Neural progenitor cell (in vitro differentiated cells): ENCODE results near the gene MOAP1. TPM values are rescaled to one million over a fixed set of nuclear protein-coding genes. Genes with fewer than 3 reads are reported as not detected.
A peak's percentile ranks its signal among the peaks of the same experiment; 100 is the strongest.
"Not testable (repeated sequence)": the region's sequence is repeated elsewhere in the genome, so short reads cannot be mapped to it uniquely, and the experiment has no call there.

Experiments
- DNase-seq: peaks from one replicate; pipeline ENCODE4 v3.0.0-alpha.2; 2016; ENCODE audit warnings: low spot score
- H2AFZ ChIP-seq: fragments of 200-600 bp; sonication (generic); replicated peaks from 2 replicates; pipeline ENCODE4 v1.6.1; 2016; ENCODE audit warnings: antibody characterized with exemption
- H3F3A ChIP-seq: fragments of 200-600 bp; sonication (generic); 2 replicates; pipeline ENCODE4 v1.6.1; 2016; ENCODE audit warnings: antibody characterized with exemption, low read depth
- H3K27ac ChIP-seq: fragments of 200-600 bp; sonication (generic); 2 replicates; pipeline ENCODE4 v1.5.1; 2016; ENCODE audit warnings: mild to moderate bottlenecking
- H3K27me3 ChIP-seq: fragments of 200-600 bp; sonication (generic); 2 replicates; pipeline ENCODE4 v1.6.1; 2016; ENCODE audit warnings: mild to moderate bottlenecking, moderate library complexity
- H3K36me3 ChIP-seq: fragments of 200-600 bp; sonication (generic); 2 replicates; pipeline ENCODE4 v1.5.1; 2016
- H3K4me1 ChIP-seq: fragments of 200-600 bp; sonication (generic); 2 replicates; pipeline ENCODE4 v1.6.1; 2016; ENCODE audit warnings: mixed run types
- H3K4me2 ChIP-seq: fragments of 200-600 bp; sonication (generic); 2 replicates; pipeline ENCODE4 v1.6.1; 2016
- H3K4me3 ChIP-seq: fragments of 200-600 bp; sonication (generic); 2 replicates; pipeline ENCODE4 v1.5.1; 2016
- H3K79me2 ChIP-seq: fragments of 200-600 bp; sonication (generic); 2 replicates; pipeline ENCODE4 v1.6.1; 2016; ENCODE audit warnings: low read depth
- H3K9ac ChIP-seq: fragments of 200-600 bp; sonication (generic); 2 replicates; pipeline ENCODE4 v1.6.1; 2016
- H3K9me3 ChIP-seq: fragments of 200-600 bp; sonication (generic); 2 replicates; pipeline ENCODE4 v1.5.1; 2016; ENCODE audit warnings: low read depth
- H4K20me1 ChIP-seq: fragments of 200-600 bp; sonication (generic); 2 replicates; pipeline ENCODE4 v1.6.1; 2016; ENCODE audit warnings: low read depth
- H3K27ac Mint-ChIP-seq: 3 replicates; pipeline ENCODE4 v1.8.0; 2021; ENCODE audit warnings: mixed read lengths
- H3K27me3 Mint-ChIP-seq: 2 replicates; pipeline ENCODE4 v1.8.0; 2022; ENCODE audit warnings: low read depth, mild to moderate bottlenecking, inconsistent platforms, moderate library complexity, mixed read lengths; ENCODE audit not compliant: insufficient read depth
- H3K36me3 Mint-ChIP-seq: 3 replicates; pipeline ENCODE4 v1.8.0; 2021; ENCODE audit warnings: mixed read lengths
- H3K4me1 Mint-ChIP-seq: 3 replicates; pipeline ENCODE4 v1.8.0; 2021; ENCODE audit warnings: mixed read lengths
- H3K4me3 Mint-ChIP-seq: 3 replicates; pipeline ENCODE4 v1.8.0; 2021; ENCODE audit warnings: mild to moderate bottlenecking, moderate library complexity, mixed read lengths
- H3K9me3 Mint-ChIP-seq: 3 replicates; pipeline ENCODE4 v1.8.0; 2020; ENCODE audit warnings: mixed read lengths
- EZH2 ChIP-seq: fragments of 200-600 bp; sonication (generic); IDR thresholded peaks from 2 replicates; pipeline ENCODE4 v1.6.1; 2017; ENCODE audit warnings: antibody characterized with exemption, mild to moderate bottlenecking, moderate library complexity
- EZH2phosphoT487 ChIP-seq: fragments of 200-600 bp; sonication (generic); IDR thresholded peaks from 2 replicates; pipeline ENCODE4 v1.6.1; 2017; ENCODE audit warnings: antibody characterized with exemption
- total RNA-seq: library from RNA; depleted of rRNA; stranded (reverse); fragments of >200 nt; gene quantifications from 2 replicates; pipeline ENCODE4 v1.2.3, GENCODE V29; 2015; ENCODE audit warnings: low replicate concordance
- TF ChIP-seq, protein P1 (sequence below): fragments of 200-600 bp; sonication (generic); IDR thresholded peaks from 2 replicates; pipeline ENCODE4 v1.5.1; 2017; ENCODE audit warnings: antibody characterized with exemption, mild to moderate bottlenecking

MOAP1 gene
- total RNA-seq, 1 donor from 2014 or later = 34.6 TPM

DNA sequence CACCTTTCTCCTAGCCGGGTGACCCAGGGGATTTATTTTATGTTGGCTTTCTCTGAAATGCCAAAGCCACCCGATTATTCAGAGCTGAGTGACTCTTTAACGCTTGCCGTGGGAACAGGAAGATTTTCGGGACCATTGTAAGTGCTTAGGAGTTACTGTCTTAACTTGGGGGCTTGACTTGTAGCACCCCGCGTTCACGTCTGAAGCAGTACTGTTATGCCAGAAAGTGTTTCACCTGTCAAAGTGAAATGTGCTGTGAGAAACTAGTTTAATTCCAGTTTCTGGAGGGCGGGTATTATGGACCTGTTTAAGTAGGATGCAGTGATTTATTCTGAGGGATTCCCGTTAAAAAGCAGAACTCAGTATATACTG, 638 bp upstream of the MOAP1 start:
- Histone ChIP-seq H3K9me3 (no peaks in the 10 kb centered on the region), H3K79me2 (peaks cover 30% of the 10 kb centered on the region), H3F3A (peaks cover 22% of the 10 kb centered on the region), H4K20me1 (peaks cover 27% of the 10 kb centered on the region), H2AFZ (peak overlapping the region; percentile 86), H3K27me3 (no peaks in the 10 kb centered on the region), H3K4me2 (peak overlapping the region; percentile 80), H3K4me3 (peak overlapping the region; percentile 100), H3K27ac (peak overlapping the region; percentile 68), H3K4me1 (peaks cover 6% of the 10 kb centered on the region), H3K36me3 (peaks cover 11% of the 10 kb centered on the region), H3K9ac (peak overlapping the region; percentile 53)
- peak overlapping the region; percentile 19 for H3K27ac Mint-ChIP-seq
- H3K9me3 Mint-ChIP-seq = no peaks in the 10 kb centered on the region
- TF ChIP-seq, protein P1, sequence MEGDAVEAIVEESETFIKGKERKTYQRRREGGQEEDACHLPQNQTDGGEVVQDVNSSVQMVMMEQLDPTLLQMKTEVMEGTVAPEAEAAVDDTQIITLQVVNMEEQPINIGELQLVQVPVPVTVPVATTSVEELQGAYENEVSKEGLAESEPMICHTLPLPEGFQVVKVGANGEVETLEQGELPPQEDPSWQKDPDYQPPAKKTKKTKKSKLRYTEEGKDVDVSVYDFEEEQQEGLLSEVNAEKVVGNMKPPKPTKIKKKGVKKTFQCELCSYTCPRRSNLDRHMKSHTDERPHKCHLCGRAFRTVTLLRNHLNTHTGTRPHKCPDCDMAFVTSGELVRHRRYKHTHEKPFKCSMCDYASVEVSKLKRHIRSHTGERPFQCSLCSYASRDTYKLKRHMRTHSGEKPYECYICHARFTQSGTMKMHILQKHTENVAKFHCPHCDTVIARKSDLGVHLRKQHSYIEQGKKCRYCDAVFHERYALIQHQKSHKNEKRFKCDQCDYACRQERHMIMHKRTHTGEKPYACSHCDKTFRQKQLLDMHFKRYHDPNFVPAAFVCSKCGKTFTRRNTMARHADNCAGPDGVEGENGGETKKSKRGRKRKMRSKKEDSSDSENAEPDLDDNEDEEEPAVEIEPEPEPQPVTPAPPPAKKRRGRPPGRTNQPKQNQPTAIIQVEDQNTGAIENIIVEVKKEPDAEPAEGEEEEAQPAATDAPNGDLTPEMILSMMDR = no peak
- TF ChIP-seq EZH2 = no peak
- no peak for TF ChIP-seq EZH2phosphoT487
- H3K27me3 Mint-ChIP-seq = peaks cover 2% of the 10 kb centered on the region
- peaks cover 20% of the 10 kb centered on the region for H3K4me1 Mint-ChIP-seq
- H3K4me3 Mint-ChIP-seq = peak overlapping the region; percentile 94
- H3K36me3 Mint-ChIP-seq = peaks cover 5% of the 10 kb centered on the region
- no peak for DNase-seq

DNA sequence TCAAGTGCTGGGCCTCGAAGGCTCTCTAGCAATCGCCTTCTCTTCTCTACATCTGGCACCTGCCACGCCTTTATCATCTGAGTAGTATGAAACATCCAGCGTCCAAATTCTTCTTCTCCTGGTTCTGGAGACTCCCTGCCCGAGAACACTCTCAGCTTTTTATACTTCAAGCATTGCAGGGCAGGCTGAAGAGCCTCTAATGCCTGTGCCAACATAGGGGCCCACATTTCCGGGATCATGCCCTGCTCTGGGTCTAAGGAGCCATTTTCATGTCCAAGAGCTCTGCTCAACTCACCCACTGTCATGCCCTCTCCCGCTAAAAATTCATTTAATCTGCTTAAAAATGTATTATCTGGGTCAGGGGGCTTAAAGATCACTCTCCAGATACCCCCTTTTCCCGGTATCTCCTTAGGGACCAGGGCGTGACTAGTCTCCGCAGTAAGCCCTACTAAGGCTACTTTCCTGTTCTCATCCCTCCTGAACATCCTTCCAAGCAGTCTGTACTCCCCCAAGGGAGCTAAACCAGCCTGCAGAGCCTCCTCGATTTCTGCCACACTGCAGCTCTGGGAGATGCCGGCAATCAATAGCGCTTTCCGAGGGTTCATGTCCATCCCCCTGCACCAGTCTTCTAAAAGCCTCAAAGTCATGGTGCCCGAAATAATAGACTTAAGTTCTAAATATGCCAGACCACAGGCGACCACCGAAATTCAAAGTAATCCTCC, 940 bp downstream of the MOAP1 start:
- TF ChIP-seq, protein P1 = no peak
- TF ChIP-seq EZH2phosphoT487 (no peak), EZH2 (no peak)
- no peak overlapping the region for H3K27ac ChIP-seq

DNA sequence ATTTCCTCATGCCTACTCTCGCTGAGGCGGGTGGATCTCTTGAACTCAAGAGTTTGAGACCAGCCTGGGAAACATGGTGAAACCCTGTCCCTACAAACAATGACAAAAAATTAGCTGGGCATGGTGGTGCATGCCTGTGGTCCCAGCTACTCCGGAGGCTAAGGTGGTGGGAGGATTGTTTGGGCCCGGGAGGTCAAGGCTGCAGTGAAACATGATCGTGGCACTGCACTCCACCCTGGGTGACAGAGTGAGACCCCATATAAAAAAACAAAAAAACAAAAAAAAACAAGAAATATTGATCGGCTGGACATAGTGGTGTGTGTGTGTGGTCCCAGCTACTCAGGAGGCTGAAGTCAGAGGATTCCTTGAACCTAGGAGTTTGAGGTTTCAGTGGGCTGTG, 9.2 kb downstream of the MOAP1 start:
- Mint-ChIP-seq H3K36me3 (no peaks in the 10 kb centered on the region), H3K4me1 (peaks cover 2% of the 10 kb centered on the region), H3K4me3 (no peak overlapping the region), H3K27ac (no peak overlapping the region), H3K9me3 (no peaks in the 10 kb centered on the region), H3K27me3 (peaks cover 4% of the 10 kb centered on the region)
- H3K4me1 ChIP-seq = no peaks in the 10 kb centered on the region
- no peak overlapping the region for H3K9ac ChIP-seq
- H3K36me3 ChIP-seq = no peaks in the 10 kb centered on the region
- no peak overlapping the region for H2AFZ ChIP-seq
- no peak overlapping the region for H3K4me2 ChIP-seq
- no peak overlapping the region for H3K27ac ChIP-seq
- H3K9me3 ChIP-seq = no peaks in the 10 kb centered on the region
- H3K4me3 ChIP-seq = no peak overlapping the region
- no peaks in the 10 kb centered on the region for H3K27me3 ChIP-seq
- no peaks in the 10 kb centered on the region for H4K20me1 ChIP-seq
- TF ChIP-seq EZH2 = no peak
- TF ChIP-seq EZH2phosphoT487 = no peak
- TF ChIP-seq, protein P1 = no peak
- DNase-seq = no peak
- no peaks in the 10 kb centered on the region for H3K79me2 ChIP-seq
- H3F3A ChIP-seq = no peaks in the 10 kb centered on the region

More for the DNA sequence above, 940 bp downstream of the MOAP1 start:
- peak overlapping the region; percentile 88 for H3K4me3 Mint-ChIP-seq
- peak overlapping the region; percentile 74 for H3K27ac Mint-ChIP-seq
- H3F3A ChIP-seq = peaks cover 22% of the 10 kb centered on the region
- no peaks in the 10 kb centered on the region for H3K9me3 ChIP-seq
- peak overlapping the region; percentile 99 for H3K4me2 ChIP-seq
- H3K27me3 Mint-ChIP-seq = peaks cover 2% of the 10 kb centered on the region
- peaks cover 6% of the 10 kb centered on the region for H3K4me1 ChIP-seq
- H3K4me3 ChIP-seq = peak overlapping the region; percentile 100
- H2AFZ ChIP-seq = peak overlapping the region; percentile 100
- H3K9ac ChIP-seq = peak overlapping the region; percentile 91
- peaks cover 30% of the 10 kb centered on the region for H3K79me2 ChIP-seq
- no peaks in the 10 kb centered on the region for H3K27me3 ChIP-seq
- peaks cover 20% of the 10 kb centered on the region for H3K4me1 Mint-ChIP-seq
- peaks cover 5% of the 10 kb centered on the region for H3K36me3 Mint-ChIP-seq
- H3K36me3 ChIP-seq = peaks cover 11% of the 10 kb centered on the region
- peaks cover 27% of the 10 kb centered on the region for H4K20me1 ChIP-seq
- no peaks in the 10 kb centered on the region for H3K9me3 Mint-ChIP-seq
- no peak for DNase-seq

DNA sequence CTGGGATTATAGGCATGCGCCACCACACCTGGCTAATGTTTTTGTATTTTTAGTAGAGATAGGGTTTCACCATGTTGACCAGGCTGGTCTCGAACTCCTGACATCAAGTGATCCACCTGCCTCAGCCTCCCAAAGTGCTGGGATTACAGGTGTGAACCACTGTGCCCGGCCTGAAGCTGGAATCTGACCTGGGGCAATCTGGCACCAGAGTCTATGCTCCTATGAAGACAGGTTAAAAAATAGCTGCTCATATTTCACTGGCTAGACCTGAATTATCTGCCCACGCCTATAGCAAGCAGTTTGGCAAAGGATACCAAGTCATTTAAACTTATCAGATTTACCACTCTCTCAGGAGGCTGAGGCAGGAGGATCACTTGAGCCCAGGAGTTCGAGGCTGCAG, 10.0 kb downstream of the MOAP1 start:
- H3K9me3 Mint-ChIP-seq, H3K27me3 Mint-ChIP-seq, H3K9me3 ChIP-seq, H3K27ac Mint-ChIP-seq, H3K36me3 Mint-ChIP-seq, H3K9ac ChIP-seq, H3K4me1 ChIP-seq, H3K4me3 ChIP-seq, H3F3A ChIP-seq, H3K36me3 ChIP-seq, H3K27ac ChIP-seq, H3K27me3 ChIP-seq, H2AFZ ChIP-seq, H3K4me3 Mint-ChIP-seq, H3K79me2 ChIP-seq, H3K4me1 Mint-ChIP-seq, H4K20me1 ChIP-seq, DNase-seq, H3K4me2 ChIP-seq: not testable (repeated sequence)
